DLD1 (cell line): ENCODE measurements around the gene MRPL1.
"Not testable (repeated sequence)": the region's sequence is repeated elsewhere in the genome, so short reads cannot be mapped to it uniquely, and the experiment has no call there.

Experiments
- in situ Hi-C: cut with HindIII; loops from 2 replicates; pipeline ENCODE4 v1.10.0; 2017; ENCODE audit warnings: low sequenced_read_pairs

The MRPL1 gene

DNA sequence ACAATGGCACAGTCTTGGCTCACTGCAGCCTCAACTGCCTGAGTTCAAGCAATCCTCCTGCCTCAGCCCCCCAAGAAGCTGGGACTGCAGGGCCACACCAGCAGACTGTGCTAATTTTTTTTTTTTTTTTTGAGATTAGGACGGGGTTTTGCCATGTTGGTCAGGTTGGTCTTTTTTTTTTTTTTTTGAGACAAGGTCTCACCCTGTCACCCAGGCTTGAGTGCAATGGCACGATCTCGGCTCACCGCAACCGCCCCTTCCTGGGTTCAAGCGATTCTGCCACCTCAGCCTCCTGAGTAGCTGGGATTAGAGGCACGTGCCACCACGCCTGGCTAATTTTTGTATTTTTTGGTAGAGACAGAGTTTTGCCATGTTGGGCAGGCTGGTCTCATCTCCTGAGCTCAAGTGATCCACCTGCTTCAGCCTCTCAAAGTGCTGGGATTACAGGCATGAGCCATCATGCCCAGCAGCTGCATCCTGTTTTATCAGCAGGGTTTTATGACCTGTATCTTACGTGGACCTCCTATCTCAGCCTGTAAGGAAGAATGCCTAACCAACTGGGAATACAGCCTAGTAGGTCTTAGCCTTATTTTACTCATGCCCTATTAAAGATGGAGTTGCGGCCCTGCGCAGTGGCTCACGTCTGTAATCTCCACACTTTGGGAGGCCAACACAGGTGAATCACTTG lies 13.2 kb upstream of the MRPL1 start:
- in situ Hi-C loops = no loop called here

DNA sequence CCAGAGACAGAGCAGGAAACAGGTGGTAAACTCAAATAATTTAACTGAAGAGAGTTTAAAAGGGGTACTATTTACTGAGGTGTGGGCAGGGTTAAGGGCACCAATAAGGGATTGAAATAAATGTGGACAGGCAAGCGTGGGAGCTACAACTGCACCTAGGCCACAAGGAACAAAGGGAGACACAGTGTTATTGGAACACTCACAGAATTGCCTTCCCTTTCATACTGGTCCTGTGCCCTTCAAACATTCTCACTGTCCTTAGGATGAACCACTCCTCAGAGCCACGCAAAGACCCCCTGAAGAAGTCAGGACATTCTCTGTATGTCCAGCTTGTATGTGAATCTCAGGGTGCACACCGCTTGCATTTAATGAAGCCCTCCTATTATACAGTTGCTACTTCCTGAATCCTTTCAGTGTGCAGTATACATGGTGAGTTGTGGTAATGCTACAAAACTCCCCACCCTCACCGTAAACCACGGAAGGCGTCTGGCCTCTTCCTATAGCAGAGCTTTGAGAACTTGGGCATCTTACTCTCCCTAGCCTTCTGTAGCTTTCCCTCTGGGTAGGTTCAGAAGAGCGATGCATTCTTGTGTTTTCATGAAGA lies 9.6 kb upstream of the MRPL1 start:
- in situ Hi-C loops = no loop called here

DNA sequence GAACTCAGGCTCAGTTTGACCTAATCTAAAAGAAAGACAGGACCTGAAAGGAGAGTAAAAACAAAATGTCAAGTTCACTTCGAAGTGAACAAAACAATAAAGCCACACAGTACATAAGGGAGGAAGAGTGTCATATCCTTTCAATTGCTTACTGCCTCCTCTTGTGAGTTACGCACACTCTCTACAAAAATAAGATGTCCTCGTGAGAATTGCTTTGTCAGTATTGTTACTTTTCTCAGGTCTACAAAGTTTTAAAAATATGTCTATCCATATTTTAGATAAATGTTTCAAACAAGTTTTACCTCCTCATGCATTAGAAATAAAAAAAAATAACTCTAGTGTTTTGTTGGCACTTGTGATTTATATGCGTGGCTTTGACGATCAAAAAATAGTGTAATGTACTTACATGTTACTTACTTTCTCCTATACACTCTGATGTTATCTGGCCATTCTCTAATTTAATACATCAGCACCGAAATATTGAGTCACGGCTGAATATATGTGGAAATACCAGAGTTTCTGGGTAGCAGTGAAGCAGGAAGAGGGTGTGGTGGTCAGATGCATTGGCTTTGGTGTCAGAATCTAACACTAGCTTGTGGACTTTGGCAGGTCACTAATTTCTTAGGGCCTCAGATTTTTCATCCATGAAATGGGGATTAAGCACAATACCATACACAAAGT lies 8.1 kb upstream of the MRPL1 start:
- in situ Hi-C loops = no loop called here

DNA sequence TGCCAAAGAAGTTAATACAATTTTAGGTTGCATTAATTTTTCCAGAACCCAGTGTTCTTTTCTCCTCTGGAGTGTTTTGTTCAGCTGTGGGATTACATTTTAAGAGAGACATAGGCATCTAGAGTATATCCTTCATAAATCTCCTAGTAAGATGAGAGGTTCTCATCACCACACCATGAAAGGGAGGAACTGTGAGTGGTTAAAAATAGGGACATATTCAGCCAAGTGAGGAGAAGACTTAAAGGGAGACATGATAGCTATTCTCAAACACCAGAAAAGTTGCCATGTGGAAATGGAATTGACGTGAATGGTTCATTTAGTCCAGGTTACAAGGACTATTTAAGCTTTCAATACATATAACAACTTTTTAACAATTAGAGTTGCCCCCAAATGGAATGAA lies 6.5 kb upstream of the MRPL1 start:
- in situ Hi-C loops = no loop called here

DNA sequence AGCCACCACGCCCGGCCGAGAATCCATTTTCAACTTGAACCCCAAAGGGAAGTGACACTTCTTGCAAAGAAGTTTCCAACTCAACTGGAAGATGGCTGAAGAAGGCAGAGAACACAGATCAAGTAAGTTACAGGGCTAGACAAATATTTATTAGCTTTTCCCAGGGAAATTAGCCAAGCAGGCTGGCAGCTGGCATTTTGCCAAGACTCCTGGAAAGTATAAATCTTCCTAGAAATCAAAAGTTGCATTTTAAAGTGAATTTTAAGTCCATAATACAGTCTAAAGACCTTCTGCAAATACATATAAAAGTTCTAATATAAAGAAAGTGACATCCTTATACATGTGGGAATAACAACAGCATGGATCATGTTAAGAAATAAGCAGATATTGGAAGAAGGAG lies 3.4 kb upstream of the MRPL1 start:
- in situ Hi-C loops = no loop called here

DNA sequence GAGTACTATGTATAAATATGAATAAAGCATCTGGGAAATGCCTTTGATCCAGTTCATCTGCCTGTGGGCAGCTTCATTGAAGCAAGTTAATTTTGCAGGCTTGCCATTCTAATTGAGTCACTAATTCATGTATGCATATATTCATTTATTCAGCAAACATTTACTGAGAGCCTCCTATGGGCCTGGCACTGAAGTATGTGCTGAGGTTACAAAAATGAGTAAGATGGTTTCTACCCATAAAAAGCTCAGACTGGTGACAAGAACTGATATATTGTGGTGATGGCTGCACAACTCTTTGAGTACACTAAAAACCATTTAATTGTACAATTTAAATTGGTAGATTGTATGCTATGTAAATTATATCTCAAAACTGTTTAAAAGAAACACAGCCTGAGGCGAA lies 1.1 kb upstream of the MRPL1 start:
- in situ Hi-C loops = no loop called here

DNA sequence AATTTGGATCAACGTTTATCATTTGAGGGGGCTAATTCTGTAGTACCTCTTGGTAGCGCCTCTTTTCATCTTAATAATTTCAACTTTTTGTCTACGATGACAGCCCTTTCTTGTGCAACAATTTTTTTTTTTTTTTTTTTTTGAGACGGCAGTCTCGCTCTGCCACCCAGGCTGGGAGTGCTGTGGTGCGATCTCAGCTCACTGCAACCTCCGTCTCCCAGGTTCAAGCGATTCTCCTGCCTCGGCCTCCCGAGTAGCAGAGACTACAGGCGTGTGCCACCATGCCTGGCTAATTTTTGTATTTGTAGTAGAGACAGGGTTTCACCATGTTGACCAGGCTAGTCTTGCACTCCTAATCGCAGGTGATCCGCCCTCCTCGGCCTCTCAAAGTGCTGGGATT lies 711 bp downstream of the MRPL1 start:
- in situ Hi-C loops = not testable (repeated sequence)

DNA sequence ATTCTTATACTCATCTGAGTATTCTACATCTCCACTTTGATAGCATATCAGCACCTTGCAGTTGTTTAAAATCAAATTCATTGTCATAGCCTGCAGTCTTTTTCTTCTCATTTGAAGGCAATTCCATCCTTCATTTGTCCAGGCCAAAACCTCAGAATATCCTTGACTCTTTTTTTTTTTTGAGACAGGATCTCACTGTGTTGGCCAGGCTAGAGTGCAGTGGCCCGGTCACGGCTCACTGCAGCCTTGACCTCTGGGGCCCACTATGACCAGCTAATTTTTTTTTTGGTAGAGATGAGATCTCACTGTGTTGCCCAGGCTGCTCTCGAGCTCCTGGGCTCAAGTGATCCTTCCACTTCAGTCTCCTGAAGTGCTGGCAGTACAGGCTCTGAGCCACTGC lies 2.6 kb downstream of the MRPL1 start:
- in situ Hi-C loops = no loop called here

DNA sequence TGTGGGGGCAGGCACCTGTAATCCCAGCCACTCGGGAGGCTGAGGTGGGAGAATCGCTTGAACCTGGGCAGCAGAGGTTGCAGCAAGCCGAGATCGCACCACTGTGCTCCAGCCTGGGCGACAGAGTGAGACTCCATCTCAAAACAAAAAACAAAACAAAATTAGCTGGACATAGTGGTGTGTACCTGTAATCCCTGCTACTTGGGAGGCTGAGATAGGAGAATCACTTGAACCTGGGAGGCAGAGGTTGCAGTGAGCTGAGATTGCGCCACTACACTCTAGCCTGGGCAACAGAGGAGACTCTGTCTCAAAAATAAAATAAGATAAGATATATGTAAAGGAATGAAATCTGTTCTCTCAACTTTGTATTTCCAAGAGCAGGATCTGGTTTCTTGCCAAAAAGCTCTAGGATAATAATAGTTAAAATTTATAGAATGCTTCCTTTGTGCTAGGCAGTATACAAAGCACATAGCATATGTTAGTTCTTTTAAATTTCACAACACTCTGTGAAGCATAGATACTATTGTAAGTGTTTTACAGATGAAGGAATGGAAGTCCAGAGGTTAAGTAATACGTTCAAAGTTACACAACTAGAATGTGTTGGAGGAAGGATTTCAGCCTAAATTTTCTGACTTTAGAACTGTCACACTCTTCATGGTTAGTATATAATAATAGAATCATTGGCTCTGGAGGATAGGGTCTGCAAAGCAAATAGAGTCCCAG lies 10.3 kb downstream of the MRPL1 start:
- in situ Hi-C loops = no loop called here

DNA sequence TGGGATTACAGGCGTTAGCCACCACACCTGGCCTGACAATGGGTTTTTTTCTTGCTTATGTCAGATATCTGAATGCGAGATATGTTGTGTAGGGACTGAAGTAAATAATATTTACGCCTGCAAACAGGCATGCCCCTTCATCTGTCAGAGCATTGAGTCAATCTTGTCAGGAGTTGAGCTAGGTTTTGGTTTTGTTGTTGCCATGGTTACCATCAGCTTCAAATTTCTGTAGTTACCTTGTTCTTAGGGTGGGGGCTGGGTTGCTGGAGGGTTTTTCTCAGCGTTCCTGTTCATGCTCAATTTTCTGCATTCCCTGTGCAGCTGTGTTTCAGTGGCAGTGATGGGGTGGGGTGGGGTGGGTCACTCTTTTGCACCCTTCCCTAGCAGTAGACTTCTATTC lies 14.5 kb downstream of the MRPL1 start:
- in situ Hi-C loops = no loop called here

DNA sequence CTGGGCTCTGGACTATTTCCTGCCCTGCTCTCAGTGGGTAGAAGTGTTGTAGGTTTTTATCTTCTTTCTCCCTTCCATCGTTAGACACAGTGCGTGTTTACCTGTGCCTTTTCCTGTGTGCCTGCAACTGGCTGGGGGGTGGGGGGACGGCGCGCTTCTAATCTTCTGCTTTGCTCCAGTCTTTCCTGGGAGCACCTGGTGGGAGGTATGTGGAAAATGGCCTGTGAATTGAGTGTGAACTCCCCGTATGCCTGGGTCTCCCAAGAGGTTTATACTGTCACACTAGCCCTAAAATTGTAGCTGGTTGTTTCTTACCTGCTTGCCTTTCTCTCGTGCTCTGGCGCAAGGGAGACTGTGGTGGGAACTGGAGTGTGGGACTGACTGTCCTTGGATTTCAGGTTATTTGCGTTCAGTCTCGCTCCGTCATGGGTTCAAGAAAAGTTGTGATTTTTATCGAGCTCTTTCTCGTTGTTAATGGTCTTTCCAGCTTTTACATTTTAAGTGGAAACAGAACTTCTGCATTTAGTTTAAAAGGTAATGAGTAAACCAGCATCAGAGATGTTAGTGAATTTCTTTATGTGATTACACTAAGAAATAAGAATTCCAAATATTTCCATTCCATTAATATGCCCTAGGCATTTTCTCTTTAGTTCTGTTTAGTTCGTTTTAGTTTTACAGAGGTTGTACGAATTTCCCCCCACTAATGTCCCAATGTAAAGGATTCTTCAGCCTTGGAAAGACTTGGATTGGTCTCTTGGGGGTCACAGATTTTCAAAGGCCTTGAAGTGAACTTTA lies 15.3 kb downstream of the MRPL1 start:
- in situ Hi-C loops = no loop called here

DNA sequence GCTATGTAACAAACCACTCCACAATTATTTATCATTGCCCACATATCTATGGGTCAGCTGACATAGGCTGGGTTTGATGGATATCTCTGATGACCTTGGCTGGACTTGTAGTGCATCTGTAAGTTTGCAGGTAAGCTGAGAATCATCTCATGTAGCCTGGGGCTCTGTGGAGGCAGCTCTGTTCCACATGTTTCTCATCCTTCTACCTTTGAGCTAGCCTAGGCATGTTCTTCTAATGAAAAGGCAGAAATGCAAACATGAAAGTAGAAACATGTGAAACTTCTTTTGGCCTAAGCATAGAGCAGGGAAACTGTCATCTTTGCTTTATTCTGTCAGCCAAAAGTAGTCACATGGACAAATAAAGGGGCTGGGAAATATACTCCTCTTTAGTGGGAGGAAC lies 18.2 kb downstream of the MRPL1 start:
- in situ Hi-C loops = no loop called here

DNA sequence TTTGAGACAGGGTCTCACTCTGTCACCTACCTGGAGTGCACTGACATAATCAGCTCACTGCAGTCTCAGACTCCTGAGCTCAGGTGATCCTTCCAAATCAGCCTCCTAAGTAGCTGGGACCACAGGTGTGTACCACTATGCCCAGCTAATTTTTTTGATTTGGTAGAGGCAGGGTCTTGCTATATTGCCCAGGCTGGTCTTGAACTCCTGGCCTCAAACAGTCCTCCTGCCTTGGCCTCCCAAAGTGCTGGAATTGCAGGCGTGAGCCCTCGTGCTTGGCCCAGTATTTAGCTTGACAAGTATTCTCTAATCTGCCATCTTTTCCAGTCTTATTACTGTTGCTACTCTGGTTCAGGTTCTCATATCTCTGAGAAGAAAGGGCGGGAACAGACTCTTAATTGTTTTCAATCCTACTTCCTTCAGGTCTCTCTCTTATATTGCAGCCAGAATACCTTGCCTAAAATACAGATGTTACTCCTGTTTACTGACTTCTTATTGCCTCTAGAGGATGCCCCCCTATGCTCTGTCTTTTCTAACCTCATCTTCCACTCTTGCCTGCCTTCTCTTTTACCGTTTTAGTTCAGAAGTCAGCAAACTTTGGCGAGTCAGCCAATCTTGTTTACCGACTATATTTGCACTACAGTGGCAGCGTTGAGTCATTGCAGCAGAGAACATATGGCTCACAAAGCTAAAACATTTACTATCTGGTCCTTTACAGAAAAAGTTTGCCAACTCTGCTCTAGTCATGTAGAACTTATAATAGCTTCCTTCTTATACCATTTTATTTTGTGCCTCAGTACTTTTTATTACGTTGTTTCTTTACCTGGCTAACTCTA lies 19.0 kb downstream of the MRPL1 start:
- in situ Hi-C loops = no loop called here

DNA sequence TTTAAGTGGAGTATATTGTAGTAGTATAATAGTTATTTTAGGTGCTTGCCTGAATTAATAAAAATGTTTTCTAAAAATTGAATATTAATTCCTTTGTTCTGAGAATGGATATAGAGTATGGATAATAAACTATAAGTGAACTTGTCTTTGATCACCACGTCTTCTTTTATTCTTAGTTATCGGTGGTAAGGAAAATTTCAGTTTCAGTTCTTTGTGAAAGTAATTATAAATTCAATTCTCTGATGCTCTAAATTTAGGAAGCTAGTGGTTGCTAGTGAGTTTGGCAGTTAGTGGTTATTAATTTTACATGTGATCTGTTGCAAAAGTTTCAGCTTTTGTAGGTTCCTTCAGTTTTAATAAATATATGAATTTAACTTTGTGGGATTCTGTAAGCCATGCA lies 30.8 kb downstream of the MRPL1 start:
- in situ Hi-C loops = no loop called here

DNA sequence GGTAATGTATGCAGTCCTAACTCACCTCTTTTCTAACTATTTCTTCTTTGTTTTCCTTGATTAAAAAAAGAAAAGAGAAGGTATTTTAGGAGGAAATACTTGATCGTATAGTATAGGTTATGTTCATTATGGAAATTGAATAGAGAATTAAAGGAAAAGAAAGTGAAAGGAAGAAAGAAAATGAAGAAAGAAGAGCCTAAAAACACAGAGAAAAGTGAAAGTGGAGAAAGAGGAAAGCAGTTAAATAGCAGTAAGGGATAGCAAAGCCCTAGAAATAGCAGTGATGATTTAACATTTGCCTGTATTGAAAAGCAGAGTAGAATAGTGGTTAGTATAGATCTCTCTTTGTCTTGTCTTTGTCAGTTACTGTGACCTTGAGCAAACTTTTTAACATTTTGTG lies 37.0 kb downstream of the MRPL1 start:
- in situ Hi-C loops = no loop called here

DNA sequence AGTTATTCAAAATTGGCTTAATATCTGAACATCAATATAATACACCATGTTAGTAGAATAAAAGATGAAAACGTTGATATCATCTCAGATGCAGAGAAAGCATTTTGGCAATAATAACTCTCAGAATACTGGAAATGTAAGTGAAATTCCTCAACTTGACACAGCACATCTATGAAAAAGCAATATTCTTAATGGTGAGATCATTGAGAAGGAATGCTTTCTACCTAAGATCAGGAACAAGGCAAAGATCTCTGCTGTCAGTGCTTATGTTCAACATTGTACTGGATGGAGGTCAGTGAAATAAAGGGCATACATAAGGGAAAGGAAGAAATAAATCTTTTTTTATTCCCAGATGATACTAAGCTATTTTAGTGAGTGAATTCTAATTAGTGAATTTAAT lies 40.6 kb downstream of the MRPL1 start:
- in situ Hi-C loops = no loop called here

DNA sequence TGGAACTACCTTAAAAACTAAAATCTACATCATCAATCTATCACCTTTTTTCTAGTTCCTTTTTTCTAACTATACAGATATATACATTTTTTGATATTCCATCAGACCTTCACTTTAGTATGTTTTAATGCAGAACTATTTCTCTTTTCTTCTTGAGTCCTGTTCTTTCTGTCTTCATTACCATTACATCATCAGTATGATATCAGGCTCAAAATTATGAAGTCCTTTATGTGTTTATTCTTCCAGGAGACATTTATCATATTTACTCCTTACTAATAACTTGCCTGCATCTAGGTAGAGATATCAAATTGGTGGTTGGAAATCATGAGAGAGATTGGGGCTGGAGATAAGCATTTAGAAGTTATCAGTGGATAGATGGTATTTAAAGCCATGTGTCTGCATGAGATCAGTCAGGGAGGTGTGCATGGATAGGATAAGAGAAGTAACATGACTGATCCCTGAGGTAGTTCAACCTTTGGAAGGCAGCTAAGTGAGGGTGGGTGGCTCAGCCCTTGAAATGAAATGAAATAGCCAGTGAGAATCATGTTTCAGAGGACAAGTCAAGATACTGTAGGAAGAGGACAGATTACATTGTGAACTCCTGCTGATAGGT lies 43.1 kb downstream of the MRPL1 start:
- in situ Hi-C loops = no loop called here

DNA sequence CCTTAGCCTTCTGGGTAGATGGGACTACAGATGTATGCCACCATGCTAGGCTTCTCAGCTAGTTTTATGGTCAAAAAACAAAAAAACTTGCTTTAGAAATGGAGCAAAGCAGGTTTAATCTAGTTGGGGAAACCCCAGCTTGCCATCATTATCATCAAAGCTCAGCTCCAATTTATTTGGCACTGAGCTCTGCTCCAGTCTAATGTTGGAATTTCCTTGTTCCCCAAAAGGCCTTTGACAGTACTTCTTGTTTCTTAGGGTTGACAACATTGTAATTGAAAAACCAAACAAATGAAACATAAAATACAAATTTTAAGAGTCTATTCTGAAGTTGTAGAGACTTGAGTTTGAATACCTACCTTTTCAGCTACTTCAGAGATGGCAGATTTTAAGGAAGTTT lies 48.0 kb downstream of the MRPL1 start:
- in situ Hi-C loops = no loop called here

DNA sequence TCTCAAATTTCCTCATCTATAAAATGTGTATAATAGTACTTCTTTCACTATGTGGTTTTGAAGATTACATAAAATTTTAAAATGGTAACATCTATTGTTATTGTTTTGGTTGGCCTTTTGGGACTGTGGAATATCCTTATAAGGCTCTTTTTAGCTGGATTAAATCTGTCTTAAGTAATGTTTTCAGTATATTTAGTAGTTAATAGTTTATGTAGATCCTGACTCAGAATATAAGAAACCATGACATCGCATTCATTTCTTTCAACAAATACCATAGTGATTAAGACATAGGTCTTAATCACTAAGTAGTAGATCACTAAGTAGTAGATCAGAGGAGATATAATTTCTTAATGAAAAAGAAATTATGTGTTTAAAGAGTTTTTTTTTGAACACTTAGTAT lies 48.5 kb downstream of the MRPL1 start:
- in situ Hi-C loops = no loop called here
